Endodermal cell (in vitro differentiated cells): ENCODE results near the gene WIPI1. TPM values are rescaled to one million over a fixed set of nuclear protein-coding genes. Genes with fewer than 3 reads are reported as not detected.

Source experiments
- DNase-seq: peaks from one replicate; pipeline ENCODE4 v3.0.0-alpha.2; 2017
- H3K27ac ChIP-seq: 2 replicates; pipeline ENCODE4 v1.5.1; 2013; ENCODE audit warnings: mild to moderate bottlenecking, low read depth, low read length, moderate library complexity
- H3K27me3 ChIP-seq: 2 replicates; pipeline ENCODE4 v1.6.1; 2013; ENCODE audit warnings: mild to moderate bottlenecking, low read length, moderate library complexity; ENCODE audit not compliant: insufficient read depth, control insufficient read depth, poor library complexity, severe bottlenecking
- H3K36me3 ChIP-seq: 2 replicates; pipeline ENCODE4 v1.7.0; 2013; ENCODE audit warnings: mild to moderate bottlenecking, low read length, moderate library complexity; ENCODE audit not compliant: control insufficient read depth, insufficient read depth
- H3K4me1 ChIP-seq: one replicate; pipeline ENCODE4 v1.7.0; 2013; ENCODE audit warnings: low read length; ENCODE audit not compliant: control insufficient read depth, insufficient read depth
- H3K4me3 ChIP-seq: 2 replicates; pipeline ENCODE4 v1.5.1; 2013; ENCODE audit warnings: mild to moderate bottlenecking, low read length, moderate library complexity
- H3K9ac ChIP-seq: 2 replicates; pipeline ENCODE4 v1.6.1; 2013; ENCODE audit warnings: mild to moderate bottlenecking, low read length, moderate library complexity; ENCODE audit not compliant: poor library complexity, severe bottlenecking; ENCODE audit errors: extremely low read depth
- H3K9me3 ChIP-seq: 2 replicates; pipeline ENCODE4 v1.6.1; 2013; ENCODE audit warnings: mild to moderate bottlenecking, low read length, moderate library complexity; ENCODE audit not compliant: control insufficient read depth
- H3K27ac Mint-ChIP-seq: 2 replicates; pipeline ENCODE4 v1.8.0; 2020; ENCODE audit warnings: mixed read lengths
- H3K27me3 Mint-ChIP-seq: 2 replicates; pipeline ENCODE4 v1.8.0; 2021; ENCODE audit warnings: mild to moderate bottlenecking, mixed read lengths; ENCODE audit not compliant: insufficient read depth
- H3K36me3 Mint-ChIP-seq: 2 replicates; pipeline ENCODE4 v1.8.0; 2020; ENCODE audit warnings: low read depth, mixed read lengths
- H3K4me1 Mint-ChIP-seq: 2 replicates; pipeline ENCODE4 v1.8.0; 2020; ENCODE audit warnings: mixed read lengths
- H3K4me3 Mint-ChIP-seq: 2 replicates; pipeline ENCODE4 v1.8.0; 2020; ENCODE audit warnings: mild to moderate bottlenecking, moderate library complexity, mixed read lengths
- H3K9me3 Mint-ChIP-seq: 2 replicates; pipeline ENCODE4 v1.8.0; 2020; ENCODE audit warnings: mild to moderate bottlenecking, mixed read lengths
- CTCF ChIP-seq: fragments of 200-600 bp; sonication (generic); conservative IDR thresholded peaks from 2 replicates; pipeline ENCODE4 v1.5.0; 2021; ENCODE audit warnings: antibody characterized with exemption, mild to moderate bottlenecking
- WGBS, 2 experiments: methylation state at CpG; one replicate each; pipeline versions ENCODE4 v1.1.5 to v1.1.7; 2013; ENCODE audit warnings: missing lambda C conversion rate in 2 of 2, mixed read lengths in 1 of 2; ENCODE audit not compliant: insufficient coverage in 1 of 2, insufficient read length in 1 of 2; 5-methylcytosine and 5-hydroxymethylcytosine counted together
- total RNA-seq, 2 donors: library from RNA; stranded (reverse); fragmentation: NEBNext Ultra II Directional in 1 of 2; extraction: Animal tissue kit (Norgen Biotek cat#: 25700) in 1 of 2; gene quantifications; 2 replicates in 1 of 2; 3 replicates in 1 of 2; pipeline ENCODE4 v1.2.1, GENCODE V29; 2021

WIPI1 gene
- total RNA-seq, 2 donors from 2014 or later = 32.0 to 39.5 TPM

DNA sequence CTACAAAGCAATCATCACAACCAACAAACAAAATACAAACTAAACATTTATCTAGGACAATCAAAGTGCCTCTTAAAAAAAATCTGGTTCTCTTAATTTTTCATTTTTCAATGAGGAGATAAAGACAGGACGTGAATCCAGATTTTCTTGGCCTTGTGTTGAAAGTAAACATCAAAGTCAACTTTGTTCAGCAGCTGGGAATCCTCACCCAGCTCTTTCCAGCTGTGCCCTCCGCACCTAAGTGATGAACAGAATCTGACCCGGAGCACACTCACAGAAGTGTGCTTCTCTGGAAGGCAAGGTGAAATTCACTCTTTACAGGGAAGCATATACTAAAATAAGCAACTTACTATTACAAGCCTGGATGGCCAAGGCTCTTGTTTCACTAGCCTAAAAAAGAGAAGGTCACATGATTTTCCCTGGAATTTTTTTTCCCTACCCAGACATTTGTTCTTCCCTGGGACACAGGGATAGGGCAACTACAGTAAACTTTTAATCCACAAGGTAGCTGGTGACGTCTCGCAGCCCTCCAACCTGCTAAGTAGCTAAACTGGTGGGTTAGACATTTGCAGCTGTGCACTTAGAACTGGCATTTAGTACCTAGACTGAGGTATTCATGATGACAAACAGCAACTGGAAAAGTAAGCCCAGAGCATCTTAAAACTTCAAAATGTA lies 3.2 kb downstream of the WIPI1 start:
- no peak overlapping the region for H3K4me3 Mint-ChIP-seq
- H3K9me3 Mint-ChIP-seq = no peaks in the 10 kb centered on the region
- no peak for TF ChIP-seq CTCF
- no peak for DNase-seq
- H3K36me3 ChIP-seq = peaks cover 21% of the 10 kb centered on the region
- peaks cover 24% of the 10 kb centered on the region for H3K4me1 Mint-ChIP-seq
- H3K27me3 ChIP-seq = peaks cover 6% of the 10 kb centered on the region
- H3K9me3 ChIP-seq = no peaks in the 10 kb centered on the region
- peaks cover 3% of the 10 kb centered on the region for H3K27me3 Mint-ChIP-seq
- no peak overlapping the region for H3K9ac ChIP-seq
- H3K4me1 ChIP-seq = peaks cover 6% of the 10 kb centered on the region
- H3K36me3 Mint-ChIP-seq = peaks cover 25% of the 10 kb centered on the region
- H3K27ac Mint-ChIP-seq = no peak overlapping the region
- 90 to 92% methylated on average over 4 to 5 of the region's 5 CpGs for WGBS, 2 experiments
- no peak overlapping the region for H3K27ac ChIP-seq
- H3K4me3 ChIP-seq = no peak overlapping the region

GRCh38 chr17:68452724-68453290 lies 4.5 kb downstream of the WIPI1 start:
- no peak overlapping the region for H3K9ac ChIP-seq
- Mint-ChIP-seq H3K9me3 (no peaks in the 10 kb centered on the region), H3K27me3 (no peaks in the 10 kb centered on the region), H3K4me3 (no peak overlapping the region), H3K27ac (no peak overlapping the region), H3K36me3 (peaks cover 38% of the 10 kb centered on the region), H3K4me1 (peaks cover 19% of the 10 kb centered on the region)
- DNase-seq = no peak
- no peak overlapping the region for H3K4me3 ChIP-seq
- H3K27ac ChIP-seq = no peak overlapping the region
- H3K36me3 ChIP-seq = peaks cover 33% of the 10 kb centered on the region
- no peak for TF ChIP-seq CTCF
- no peaks in the 10 kb centered on the region for H3K27me3 ChIP-seq
- no peaks in the 10 kb centered on the region for H3K9me3 ChIP-seq
- peaks cover 6% of the 10 kb centered on the region for H3K4me1 ChIP-seq
- WGBS, 2 experiments = 87 to 91% methylated on average over 5 to 6 of the region's 6 CpGs

- Histone ChIP-seq H3K27me3 (no peaks in the 10 kb centered on the region), H3K27ac (no peak overlapping the region), H3K9me3 (no peaks in the 10 kb centered on the region), H3K4me1 (peaks cover 6% of the 10 kb centered on the region), H3K4me3 (no peak overlapping the region), H3K9ac (no peak overlapping the region), H3K36me3 (peaks cover 33% of the 10 kb centered on the region)
- no peak for TF ChIP-seq CTCF
- H3K9me3 Mint-ChIP-seq = no peaks in the 10 kb centered on the region
- no peaks in the 10 kb centered on the region for H3K27me3 Mint-ChIP-seq
- peaks cover 19% of the 10 kb centered on the region for H3K4me1 Mint-ChIP-seq
- peaks cover 38% of the 10 kb centered on the region for H3K36me3 Mint-ChIP-seq
- no peak for DNase-seq
- H3K4me3 Mint-ChIP-seq = no peak overlapping the region
- H3K27ac Mint-ChIP-seq = peak overlapping the region; percentile 21
- WGBS, 2 experiments = 80 to 91% methylated on average over 3 to 5 of the region's 5 CpGs
Observed at GRCh38 chr17:68451670-68452354, 5.5 kb downstream of the WIPI1 start.
